HG03097 (cell line): ENCODE measurements around the gene SCD5.

Experiments used
- ATAC-seq: cut with Tn5 transposase; IDR thresholded peaks from one replicate; pipeline ENCODE4 v1.9.1; 2021; ENCODE audit not compliant: unreplicated experiment, low FRiP score

The SCD5 gene

DNA sequence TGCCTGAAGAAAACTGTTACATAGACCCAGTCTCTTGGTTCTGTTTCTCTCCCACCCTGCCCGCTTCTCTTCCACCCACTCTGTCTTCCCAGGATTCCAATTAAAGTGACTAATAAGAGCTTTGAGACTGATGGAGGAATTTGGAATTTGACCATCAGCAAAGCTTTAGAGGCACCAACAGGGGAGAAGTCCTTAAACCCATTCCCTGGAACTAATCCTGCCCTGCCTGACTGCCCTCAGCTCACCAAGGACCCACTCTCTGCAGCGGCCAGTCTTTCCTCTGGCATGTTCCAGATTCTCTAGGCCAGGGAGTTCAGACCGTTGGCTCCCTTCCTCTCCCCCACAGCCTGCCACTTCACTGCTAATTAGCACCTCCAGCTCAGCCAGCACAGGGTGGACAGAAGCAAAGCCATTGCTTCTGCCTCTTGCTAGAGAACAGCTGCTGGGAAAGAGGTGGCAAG, 23.9 kb downstream of the SCD5 start:
- no peak for ATAC-seq

DNA sequence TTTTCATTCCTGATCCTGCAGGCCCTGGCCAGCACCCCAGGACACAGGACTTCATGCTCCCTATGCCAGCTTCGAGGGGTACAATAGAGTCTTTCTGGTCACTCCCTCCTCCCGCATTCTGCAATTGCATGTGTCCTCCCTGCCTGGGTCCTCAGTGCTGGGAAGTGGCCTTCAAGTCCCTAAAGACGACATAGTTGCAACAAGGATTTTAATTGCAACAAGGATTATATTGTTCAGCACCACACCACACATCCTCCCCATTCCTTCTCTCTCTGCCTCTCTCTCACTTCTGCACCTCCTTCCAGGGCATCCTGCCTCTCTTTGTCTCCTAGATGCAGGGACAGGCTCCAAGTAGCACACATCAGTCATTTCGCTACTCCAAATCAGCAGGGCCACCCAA, 25.5 kb downstream of the SCD5 start:
- no peak for ATAC-seq

DNA sequence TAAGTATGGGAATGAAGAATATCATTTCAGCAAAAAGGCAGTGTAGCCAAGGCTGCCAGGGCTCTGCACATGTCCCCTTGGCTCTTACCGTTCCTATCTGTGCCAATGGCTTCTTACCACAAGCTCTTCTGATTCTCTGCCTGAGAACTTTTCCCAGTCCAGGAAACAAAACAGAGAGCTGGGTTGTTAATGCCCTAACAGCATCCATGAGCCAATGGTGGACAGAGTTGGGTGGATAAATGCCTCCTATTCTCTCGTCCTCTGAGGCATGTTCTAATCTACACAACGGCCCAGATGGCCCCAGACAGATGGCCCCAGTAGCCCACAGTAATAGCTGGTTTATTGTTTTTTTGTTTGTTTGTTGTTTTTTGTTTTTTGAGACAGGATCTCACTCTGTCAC, 28.0 kb downstream of the SCD5 start:
- no peak for ATAC-seq

DNA sequence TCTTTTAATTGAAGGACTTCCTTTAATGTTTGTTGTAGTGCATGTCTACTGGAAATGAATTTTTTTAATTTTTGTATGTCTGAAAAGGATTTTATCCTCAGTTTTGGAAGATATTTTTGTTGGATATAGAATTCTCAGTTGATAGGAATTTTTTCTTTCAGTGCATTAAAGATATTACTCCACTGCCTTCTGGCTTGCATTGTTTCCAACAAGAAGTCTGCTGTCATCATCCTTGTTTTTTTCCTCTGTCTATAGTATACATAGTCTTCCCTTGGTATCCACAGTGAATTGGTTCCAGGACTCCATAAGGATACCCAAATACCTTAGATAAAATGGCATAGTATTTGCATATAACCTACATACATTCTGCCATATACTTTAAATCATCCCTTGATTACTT, 33.5 kb downstream of the SCD5 start:
- ATAC-seq, result no peak

DNA sequence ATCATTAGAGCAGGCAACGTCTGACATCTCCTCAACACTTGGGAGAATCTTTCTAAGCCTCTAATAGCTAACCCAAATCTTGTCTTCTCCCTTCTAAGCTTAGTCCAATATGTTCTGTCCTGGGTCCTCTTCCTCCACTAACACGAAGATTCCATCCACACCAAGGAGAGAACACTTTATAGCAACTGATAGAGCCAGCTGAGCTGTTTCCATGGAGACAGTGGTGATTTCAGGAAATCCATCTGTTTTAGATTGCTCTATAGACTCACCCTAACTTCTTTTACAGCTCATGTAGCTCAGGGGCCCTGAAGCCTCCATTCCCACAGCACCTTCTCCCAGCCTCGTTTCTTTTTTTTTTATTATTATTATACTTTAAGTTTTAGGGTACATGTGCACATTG, 37.4 kb downstream of the SCD5 start:
- ATAC-seq, result no peak

DNA sequence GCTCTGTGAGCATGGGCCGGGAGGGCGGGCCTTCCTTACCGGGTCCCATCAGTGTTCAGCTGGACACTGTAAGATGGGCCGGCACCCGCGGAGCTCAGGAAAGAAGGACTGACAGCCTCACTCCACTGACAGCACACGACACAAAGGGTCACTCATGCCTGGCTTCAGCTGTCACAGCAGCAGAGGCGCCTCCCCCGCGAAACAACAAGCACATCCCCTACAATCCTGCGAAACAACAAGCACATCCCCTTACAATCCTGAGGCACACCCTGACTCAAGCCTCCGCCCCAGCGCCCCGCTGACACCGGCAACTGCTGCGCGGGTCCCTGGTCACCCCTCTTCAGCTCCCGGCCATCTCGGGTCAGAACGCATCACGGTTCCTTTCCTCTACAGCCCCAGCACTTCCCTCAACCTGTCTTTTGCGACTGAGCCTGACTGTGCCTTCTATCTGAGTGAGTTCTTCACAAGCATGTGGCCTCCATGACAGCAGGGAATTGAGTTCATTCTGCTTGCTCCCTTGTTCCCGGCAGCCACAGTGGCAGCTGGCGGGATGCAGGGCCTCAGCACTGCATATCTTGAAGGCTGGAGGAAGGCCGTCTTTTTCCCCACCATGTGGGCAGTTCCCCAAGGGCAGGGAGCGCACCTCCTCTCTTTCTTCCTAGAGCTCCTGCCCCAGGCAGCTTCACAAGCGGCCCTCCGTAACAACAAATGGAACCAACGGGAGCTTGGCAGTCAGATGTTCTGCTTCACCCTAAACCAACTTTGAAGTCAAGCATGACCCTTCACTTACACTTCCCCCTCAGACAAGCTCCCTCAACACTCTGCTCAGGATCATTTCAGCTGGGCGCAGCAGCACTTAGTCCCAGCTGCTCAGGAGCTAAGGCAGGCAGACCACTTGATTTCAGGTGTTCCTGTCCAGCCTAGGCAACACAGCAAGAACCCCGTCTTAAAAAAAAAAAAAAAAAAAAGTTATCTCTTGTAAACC, 39.6 kb downstream of the SCD5 start:
- ATAC-seq, result no peak

DNA sequence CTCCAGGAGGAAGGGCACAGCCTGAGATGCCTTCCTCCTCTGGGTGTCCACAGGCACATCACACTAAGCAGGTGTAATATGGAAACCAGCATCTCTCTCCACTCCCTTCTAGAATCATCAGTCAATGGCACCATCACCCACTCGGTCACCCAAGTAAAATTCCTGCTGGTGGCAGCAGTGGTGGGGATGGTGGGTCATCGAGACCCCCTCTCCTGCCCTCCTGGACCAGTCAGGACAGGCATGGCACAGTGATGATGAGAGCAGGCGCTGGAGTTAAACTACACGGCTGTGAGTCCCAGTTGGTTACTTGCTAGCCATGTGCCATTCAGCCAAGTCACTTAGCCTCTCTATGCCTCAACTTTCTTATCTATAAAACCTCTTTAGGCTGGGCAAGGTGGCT, 42.5 kb downstream of the SCD5 start:
- no peak for ATAC-seq

DNA sequence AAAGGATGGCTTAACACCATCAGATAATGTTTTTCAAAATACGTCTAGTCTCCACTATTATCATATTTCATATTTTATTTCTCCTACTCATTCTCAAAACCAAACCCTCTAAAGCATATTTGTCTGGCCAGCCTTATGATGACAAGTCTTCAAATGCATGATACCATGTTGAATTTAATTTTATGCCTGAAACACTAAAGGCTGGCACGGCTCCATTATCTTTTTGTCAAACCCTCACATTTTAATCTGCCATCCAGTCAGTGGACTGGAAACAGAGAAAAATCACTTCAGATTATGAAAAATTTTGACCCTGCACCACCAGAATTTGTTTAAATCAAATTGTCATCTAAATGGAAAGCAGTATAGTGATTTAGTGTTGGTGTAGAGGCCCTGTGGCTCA, 42.9 kb downstream of the SCD5 start:
- ATAC-seq, result no peak

DNA sequence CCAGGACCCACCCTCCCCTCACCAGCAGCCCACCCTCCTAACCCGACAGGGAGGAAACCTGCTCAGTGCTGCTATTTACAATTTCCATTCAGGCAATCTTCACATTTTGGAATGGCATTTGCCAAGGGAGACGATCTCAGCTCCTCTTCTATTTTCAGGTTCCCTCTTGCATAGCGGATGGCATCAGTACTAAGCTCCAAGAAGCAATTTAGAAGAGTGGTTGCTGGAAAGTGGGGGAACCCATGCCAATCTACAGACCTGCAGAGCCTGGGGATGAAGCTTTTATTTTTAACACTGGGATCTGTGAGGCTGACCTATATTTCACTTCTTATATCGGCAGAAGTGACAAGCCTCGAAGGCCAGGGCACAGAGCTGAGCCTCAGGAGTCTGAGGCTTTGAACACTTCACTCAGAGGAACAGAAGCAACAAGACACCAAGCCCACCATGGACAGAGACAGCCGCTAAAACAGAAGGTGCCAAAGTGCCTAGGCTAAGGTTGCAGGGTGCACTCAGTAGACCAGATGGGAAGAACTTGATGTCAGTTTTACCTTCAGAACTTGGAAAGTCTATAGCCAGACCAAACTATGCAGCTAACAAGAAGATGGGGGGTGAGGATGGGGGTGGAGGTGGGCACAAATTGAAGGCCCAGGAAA, 44.0 kb downstream of the SCD5 start:
- ATAC-seq, result no peak

DNA sequence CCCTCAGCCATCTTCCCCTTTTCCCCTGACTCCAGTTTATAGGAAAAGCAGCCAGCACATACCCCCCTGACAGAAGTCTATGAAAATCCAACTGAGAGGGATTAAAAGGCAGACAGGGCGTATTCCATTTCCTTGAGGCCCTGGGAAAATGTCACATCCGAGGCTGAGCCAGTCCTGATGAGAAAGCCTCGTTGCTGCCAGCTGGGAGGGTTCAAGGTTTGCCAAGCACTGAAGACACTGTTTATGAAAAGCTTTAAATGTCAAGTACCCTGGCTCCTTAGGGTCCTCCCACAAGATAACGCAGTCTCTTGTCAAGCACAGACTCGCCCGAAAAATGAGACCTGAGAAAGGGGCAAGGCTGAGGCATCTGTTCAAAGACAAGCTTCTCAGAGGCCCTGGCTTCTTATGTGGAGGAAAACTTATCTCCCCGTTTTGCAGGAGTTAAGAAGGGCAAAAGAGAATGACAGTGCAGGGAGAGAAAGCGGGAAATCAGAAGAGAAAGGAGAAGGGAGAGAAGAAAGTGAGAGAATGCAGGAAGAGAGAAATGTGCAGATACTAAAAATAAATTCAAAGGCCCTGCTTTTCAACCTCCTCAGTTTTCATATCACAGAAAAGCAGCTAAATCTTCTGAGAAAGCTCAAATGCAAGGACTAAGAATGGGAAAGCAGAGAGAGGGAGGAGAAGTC, 44.7 kb downstream of the SCD5 start:
- ATAC-seq, result no peak

DNA sequence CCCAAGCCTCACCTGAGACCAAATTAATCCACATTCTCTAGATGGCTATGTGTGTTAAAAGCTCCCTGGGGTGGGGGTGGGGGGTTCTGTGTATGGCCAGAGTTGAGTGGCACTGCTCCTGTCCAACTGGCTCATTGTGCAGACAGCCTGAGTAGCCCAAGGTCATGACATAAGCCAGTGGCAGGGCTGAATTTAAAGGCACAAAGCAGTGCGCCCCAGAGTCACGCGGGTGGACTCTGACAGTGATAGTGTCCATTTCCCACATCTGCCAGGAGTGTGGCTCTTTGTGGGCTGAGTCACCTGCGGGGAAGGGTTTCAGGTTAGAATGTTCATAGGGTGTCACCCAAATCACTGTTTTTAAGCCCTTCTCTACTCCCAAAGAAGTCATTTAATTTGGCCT, 45.4 kb downstream of the SCD5 start:
- ATAC-seq, result no peak

DNA sequence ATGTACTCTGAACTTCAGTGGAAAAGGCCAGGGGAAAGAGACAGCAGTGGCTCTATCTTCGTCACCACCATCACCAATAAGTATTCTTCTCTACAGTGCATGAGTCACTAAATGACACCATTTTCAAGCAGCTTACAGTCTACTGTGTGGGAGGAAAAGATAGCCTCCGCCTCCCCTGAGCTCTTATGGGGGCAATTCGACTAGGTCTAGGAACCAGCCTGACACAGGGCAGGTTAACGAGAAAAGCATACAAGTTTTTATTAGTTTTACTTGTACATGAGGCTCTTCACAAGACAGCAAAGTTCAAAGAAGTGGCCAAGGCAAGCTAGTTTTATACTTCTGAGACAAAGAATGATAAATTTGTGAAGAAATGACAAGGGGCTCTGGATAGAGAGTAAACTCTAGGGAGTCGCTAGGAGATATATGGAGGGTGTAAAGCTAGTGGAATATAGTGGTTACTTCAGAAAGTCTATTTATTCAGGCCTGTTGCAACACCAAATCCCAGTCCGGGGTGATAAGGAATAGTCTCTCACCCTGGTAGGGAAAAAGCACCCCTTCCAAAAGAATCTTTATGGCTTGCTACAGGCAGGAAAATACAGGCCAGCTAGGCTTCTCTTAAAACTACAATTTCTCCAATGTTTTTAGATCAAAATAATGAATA, 49.7 kb downstream of the SCD5 start:
- ATAC-seq, result no peak

DNA sequence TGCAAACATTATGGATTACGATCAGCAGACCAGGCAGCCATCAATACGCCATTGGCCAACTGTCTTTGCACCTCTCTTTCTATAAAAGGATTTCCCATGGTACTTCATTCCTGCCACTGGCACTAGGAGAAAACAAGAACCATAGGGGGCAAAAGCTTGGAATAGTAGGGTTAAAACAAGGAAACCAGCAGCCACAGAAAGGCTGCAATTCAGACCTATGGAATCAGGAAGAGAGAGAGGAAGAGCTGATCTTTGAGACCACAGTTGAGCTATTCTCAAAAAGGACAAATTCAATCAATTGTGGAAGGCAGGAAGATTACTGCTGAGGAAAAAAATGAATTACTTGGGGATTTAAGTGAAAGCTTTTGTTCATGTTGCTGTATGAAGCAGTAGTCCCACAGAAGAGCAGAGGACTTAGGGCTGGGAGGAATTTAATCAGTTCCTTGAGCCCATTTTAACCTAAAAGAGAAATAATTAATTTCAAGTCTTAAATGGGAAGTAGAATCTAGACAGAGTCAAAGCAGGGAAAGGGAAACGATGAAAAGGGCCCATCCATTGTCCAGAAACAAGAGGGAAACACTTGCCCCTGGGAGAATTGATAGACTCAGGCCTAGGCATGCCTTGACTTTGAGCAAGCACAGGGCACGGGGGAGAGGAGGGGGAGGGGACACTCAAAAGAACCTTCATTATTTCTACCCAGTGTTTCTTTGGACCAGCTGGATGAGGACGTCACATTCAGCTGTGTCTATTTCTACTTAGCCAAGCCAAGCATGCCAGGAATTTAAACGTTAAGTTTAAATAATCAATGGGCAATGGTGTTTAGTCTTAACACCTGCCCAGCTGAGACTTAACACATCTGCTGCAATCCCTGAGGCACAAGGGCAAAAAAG, 50.7 kb downstream of the SCD5 start:
- no peak for ATAC-seq

DNA sequence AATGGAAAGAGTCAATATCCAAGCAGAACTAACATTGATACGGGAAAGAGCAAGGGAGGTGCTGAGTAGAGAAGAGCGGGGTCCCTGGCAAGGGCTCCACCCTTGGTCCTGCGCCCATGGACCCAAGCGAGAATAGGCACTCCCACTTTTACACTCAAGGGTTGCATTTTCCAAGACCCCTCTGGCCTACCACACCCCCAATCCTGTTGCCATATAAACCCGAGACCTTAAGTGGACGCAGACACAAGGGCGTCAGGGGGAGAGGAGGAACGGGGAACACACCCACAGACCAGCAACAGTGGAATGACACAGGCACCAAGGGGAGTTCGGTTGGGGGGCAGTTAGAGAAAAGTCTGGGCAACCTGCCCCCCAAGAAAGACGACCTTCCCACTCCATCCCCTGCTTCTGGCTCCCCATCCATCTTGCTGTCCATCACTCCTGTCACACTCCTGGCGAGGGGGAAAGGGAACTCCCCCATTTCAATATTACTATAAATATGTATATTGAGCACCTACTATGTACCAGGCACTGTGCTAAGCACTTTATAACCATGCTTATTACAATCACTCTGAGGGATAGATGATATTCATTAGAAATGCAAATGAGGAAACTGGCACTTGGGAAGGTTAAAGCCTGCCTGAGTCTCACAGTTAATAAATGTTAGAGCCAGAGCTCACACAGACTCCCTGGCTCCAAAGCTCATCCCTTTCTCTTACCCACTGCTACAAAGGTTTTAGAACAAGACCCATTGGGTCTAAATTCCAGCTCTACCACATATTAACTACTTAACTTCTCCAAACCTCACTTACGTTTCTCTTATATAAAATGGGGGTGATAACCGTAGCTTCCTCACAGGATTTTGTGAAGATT, 51.7 kb downstream of the SCD5 start:
- ATAC-seq, result no peak

DNA sequence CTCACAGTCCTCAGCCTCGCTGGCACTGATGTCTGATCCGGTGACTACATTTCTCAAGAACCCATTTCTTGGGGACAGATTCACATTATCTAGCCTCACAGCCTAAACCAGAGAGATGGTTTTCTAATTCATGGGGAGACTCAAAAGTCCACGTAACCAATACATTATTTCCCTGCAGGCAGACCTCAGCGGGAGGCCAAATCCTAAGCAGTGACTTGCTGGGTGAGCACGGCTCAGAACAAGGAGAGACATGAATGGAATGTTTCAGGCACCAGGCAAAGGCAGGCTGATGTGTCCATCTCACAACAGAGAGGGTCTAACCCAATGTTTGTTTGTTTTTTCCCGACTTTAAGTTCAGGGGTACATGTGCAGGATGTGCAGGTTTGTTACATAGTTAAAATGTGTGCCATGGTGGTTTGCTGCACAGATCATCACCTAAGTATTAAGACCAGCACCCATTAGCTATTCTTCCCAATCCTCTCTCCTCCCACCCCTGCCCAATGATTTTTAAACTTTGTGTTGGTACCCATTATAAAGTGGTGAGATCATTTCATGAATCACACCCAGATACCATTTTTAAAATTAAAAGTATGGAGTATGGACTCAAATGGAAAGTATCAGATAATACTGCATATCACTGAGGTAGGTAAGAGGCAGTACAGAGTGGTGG, 53.3 kb downstream of the SCD5 start:
- ATAC-seq, result no peak

DNA sequence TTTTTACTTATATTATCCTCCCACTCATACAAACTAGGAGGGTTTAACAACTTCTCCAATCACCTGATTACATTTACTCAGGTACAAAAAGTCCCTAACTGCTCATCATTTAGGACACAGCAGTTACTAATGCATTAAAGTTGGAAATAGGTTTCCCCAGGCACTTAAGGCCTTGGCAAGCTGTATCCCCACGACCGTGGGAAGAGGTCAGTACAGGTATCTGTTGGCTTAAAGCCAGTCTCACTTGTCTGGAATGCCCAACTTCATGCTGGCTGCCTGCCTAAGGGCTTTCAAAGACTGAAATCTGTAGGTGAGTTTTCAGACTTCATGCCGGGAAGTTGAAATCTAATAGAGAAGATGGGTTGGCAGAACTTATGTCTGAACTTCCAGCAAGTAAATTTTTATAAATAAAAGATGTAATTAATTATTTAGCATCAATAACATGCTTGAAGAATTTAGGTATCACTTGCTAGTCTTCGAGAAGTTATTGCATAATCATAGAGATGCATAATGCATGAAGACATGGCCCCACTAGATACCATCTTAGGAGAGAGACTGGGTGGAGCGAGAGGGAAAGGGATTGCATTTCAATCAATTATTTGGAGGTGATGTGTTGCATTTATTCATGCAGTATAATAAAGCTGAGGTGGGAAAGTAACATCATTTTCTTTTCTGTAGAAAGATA, 54.2 kb downstream of the SCD5 start:
- ATAC-seq, result no peak

DNA sequence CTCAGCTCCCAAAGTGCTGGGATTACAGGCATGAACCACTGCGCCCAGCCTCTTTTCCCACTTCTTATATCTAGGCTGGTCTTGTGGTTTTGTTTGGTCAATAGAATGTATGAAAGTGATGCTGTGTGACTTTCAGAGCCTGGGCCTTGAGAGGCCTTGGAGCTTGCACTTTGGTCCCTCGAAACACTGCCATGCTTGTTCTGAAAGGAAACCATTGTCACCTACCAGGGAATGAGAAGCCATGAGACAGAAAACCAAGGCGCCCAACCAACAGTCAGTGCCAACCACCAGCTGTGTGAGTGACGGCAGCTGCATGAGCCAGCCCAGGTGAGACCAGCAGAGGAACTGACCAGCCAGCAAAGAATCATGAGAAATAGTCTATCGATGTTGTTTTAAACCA, 57.4 kb downstream of the SCD5 start:
- ATAC-seq, result no peak
